Stimulated activated CD8-positive, alpha-beta memory T cell treated with anti-CD3 and anti-CD28 coated beads, Interleukin-2, amount 100 ng/mL, for 48 hours (primary cell): ENCODE results near the gene RBM38.

Source experiments
- DNase-seq, 2 donors: peaks; one replicate each; pipeline ENCODE4 v3.0.0-alpha.2; 2020; ENCODE audit warnings: low read depth in 2 of 2

Gene RBM38

DNA sequence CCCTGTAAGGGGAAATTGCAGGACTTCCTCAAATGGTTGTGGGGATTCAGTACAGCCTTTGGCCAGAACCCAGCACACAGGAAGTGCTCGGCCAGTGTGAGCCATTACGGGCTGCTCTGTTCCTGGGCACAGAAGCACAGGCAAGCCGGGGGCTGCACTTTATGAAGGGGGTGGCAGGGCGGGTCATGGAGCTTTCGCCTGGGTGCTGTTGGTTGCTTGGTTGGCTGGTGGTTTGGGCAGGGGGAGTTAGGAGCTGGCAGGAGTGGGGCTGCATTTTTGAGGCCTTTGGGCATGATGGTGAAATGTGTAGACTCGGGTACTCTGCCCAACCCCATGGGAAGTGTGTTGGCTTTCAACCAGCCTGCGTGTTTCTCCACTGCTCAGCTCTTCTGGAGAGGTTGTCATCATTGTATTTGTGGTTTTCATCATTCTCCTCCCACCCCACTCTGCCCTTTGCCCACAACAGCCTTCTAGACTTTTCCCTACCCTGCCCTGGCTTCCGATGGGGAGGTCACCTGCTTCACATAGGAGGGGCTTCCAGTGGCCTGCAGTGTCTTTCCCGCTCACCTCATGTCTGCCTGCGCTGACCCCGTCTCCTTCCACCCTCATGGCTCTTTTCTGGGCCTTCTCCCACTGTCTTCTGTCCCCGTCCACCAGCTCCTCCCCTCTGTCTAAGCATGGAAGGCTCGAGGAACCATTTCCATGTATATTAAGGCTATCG is 16.1 kb upstream of the RBM38 start:
- no peak for DNase-seq

DNA sequence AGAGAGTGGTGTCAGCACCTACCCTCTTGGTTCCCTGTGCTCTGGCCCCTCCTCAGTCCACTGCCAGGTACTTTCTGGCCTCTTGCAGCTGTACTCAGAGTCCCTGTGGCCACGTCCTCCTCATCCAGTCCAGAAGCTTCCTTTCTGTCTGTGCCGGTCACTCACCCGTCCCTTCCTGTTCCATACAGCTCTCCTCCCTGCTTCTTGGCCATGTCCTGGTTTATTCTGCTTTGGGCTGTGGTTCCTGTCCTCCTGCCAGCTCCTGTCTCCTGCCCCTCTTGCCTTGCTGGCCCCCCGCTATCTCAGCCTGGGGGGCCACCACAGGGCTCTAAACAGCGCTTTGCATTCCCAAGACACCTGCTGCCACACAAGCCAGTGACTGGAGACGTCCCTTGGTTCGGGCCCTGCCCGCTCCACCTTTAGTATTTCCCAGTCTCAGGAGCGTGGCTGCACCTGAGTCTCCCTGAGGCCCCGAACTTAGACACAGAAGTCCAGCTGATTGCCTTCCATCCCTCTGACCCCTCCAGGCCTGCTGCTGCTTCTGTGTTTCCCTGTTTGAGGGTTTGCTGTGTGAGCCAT is 15.5 kb upstream of the RBM38 start:
- DNase-seq, result no peak

DNA sequence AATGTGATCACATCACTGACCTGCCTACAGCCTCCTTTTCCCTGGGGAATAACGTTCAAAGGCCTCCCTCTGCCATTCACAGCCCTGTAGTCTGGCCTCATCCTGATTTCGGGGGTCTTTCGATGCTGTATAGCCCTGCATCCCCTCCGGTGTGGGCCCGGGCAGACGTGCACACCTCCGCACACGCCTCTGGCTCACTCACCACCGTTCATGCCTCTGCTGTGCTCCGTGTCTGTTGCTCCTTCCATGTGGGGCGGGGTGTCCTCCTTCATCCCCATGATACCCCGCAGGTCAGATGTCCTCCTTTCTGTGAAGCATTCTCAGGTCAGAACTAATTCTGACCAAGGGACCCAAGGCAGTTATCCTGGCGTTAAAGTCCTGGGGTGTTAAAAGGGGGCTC is 13.8 kb upstream of the RBM38 start:
- DNase-seq, result no peak

DNA sequence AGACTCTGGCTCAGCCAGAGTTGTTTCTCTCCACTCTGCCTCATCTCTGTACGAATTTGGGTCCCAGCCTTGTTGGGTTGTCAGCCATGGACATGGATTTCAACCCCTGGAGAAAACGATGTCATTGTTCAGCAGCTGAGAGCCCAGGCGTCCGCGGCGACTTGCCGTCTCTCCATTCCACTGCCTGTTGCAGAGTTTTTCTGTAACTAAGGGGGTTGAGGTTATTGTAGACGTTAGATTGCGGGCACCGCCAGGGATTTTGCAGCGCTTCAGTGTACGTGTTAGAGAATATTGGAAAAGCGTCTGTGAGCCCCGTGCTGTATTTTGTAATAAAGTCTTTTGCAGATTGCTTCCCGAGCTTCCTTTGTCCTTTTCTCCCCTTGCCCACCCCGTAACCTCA is 13.1 kb upstream of the RBM38 start:
- no peak for DNase-seq

DNA sequence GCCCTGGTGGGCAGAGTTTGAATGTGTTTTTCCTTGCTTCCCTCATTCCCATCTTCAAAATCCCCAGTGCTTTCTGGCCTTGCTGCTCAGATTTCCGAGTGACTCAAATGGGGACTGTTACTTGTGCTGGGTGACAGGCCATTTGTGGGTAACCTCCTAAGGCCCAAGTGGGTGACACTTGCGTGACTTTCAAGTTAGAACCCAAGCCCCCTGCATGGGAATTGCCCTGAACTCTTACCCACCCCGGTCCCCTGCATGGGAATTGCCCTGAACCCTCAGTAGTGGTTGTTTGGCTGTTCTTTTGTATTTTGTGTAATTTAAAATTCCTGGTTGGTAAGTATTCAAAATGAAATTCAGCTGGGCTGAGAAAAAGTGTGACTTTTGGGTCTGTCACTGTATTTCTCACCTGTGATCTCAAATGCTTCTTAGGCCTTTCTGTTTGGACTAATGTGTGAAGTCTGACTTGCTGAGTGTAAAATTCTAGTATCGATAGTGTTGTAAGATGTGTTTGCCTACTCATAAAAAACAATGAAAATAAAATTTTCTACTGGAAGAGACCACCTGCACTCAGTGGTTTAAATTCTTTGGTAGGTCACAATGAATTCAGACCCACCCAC is 12.4 kb upstream of the RBM38 start:
- no peak for DNase-seq

DNA sequence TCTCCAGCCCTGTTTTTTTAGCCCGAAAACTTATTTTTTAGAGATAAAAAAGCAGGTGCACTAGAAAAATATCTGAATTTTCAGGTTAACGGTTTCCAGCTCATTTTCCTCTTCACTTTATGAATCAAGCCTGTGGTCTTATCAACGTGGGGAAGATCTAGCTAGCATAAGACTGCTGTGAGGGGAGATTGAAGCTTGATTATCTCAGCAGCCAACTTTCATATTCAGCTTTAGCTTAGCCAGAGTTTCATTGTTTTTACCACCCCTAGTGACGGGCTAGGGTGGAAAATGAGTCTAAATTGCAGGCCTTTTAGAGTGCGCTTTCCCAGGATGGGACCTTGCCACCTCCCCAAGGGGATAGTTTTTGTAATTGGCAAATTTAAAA is 11.9 kb upstream of the RBM38 start:
- no peak for DNase-seq

DNA sequence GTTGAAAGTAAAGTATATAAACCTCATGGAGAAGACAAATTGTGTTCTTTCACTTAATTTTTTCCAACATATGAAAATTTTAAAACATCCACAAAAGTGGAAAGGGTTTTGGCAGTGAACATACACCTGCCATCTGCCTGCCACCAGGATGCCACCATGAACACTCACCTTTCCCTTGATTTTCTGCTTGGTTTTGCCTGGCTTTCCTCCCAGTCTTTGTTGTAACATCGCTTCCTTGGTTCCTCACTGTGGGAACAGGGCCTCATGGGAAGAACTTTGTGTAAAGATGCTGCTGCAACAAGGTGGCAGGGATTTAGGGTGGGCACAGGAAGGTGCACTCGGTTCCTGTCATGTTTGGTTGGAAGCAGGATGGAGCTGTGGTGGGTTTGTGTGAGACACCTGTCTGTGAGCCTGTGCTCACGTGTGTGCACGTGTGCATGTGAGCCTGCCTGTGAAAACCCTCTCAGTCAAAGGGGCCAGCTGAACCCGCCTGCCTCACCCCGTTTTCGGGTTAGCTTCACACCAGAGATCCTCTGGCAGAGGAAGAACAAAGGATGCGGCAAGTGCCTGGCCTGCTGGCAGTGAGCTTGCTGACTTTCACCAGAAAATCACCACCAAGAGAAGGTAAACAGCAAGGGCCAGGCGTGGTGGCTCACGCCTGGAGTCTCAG is 11.0 kb upstream of the RBM38 start:
- DNase-seq, result no peak

DNA sequence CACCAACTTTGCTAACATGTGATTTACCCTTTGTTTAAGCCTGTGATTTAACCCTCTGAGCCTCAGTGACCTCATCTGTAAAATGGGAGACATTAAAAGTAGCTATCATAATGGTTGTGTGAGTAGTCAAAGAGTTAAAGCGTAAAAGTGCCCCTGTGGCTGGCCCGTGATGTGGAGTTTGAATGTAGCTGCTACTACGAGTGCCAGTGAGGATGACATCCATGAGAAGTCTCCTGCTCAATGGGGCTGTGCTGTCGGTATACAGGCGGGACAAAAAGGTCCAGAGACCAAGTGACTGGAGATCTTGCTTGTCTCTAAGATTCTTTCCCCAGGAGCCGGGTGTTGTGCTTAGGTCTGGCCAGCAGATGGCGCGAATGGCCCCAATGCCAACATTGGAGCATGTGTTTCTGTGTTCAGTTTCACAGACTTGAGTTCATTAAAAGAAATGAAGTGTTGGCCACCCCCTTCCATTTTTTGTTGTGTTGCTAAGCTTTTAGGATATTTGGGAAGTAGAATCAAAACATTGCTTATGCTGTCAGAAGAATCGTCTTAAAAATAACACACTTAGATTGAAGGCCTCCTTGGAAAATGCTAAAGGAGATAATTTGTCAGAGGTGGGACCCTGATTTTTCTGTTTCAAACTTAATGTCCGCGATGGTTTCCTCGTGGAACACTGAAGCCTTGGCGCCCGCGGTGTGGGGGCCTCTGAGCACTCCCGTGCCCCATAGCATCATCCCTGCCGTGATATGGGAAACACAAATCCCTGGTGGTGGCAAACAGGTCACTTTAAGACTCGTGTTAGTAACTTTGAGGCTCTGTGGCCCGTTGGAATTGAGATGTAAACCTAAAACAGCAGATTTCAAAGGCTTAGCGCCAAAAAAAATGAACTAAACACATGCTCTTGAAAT is 9.3 kb upstream of the RBM38 start:
- peak; percentile 62 to 78 for DNase-seq

DNA sequence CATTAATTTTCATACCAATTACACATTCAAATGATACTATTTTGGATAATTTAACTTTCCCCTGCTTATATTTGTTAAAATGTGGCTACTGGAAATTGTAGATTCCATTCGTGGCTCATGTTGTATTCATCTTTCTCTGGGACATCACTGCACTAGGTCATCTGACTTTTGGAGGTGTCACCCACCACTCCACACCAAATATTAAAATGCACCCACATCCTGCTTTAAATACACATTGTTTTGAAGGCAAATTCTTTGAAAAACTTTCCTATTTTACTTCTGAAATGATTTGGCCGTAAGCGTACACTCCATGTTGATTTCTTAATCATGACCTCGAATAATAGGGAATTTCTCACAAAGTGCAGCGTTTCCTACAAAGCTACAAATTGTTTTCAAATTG is 8.7 kb upstream of the RBM38 start:
- no peak for DNase-seq

DNA sequence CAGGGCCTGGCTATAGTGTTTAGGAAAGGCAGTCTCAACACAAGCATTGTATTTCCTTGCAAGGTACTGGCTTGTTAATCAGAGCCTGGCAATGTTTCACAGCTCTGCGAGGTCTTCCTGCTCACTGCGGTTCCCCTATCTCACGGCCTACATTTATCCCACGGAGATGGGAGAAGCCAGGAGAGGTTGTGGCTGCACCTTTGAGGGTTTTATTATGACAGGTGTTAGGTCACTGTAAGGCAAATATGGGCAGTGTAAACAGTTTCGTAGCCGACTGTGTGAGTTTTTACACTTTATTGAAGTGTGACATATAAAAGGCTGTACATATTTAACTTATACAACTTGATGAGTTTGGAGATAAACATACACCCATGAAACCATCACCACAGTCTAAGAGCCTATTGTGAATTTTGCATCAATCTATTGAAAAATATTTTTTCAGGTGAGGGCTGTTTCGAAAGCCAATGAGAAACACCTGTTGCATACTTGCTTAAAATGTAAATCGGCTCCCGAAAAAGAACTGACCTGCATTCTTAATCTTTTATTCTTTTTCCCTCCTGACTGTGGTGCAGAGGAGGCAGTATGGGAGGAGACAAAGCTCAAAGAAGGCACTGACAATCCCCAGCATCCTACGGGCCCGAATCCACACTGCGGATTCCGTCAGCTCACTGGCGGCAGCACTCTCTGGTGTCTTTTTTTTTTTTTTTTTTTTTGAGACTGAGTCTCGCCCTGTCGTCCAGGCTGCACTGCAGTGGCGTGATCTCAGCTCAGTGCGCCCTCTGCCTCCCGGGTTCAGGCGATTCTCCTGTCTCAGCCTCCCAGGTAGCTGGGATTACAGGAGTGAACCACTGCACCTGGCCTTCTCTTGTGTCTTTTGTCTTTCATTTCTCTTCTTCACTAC is 7.5 kb upstream of the RBM38 start:
- no peak for DNase-seq

DNA sequence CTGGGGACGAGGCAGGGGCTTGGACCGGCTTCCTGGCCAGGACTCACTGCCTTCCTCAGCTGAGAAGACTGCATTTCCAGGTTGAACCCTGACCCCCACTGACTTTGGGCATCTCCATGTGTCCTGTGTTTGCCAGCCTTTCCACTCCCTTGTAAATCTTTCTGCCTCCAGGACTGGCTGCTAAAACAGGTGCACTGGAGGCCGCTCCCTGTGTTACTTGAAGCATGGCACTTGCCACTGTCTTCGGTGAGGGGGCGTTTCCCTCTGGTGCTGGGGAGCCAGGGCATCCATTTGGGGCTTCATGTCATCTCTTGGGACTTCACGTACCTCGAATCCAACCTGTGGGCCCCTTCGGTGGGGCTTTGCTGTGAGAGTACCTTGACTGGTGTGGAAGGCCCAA is 6.7 kb upstream of the RBM38 start:
- no peak for DNase-seq

DNA sequence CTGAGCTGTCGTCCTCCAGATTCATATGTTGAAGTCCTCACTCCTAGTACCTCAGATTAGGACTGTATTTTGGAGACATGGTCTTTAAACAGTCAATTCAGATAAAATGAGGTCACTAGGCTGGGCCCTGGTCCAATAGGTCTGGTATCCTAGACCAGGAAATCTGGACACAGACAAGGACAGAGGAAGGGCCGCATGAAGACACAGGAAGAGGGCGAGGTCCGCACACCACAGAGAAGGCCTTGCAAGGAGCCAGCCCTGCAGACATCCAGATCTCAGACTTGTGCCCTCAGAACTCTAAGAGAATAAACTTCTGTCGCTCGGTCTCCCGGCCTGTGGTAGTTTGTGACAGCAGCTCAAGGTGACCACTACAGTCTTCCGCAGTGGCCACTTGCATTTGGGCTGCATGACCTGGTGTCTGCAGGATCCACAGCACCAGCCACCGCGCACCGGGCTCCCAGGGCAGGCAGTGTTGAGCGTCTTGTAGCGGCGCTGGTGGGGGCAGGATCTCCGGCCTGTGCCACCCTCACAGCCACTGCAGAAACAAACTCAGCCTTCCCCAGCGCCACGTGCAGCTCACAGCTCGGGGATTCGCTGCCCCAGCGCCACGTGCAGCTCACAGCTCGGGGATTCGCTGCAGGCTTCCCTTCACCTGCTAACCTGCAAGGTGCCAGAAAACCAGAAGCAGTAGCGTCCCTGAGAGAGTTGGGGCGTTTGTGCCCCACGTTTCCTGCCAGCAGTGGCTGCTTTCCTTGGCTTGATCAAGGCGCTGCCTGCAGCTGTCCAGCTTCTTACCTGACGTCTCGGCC is 6.0 kb upstream of the RBM38 start:
- no peak for DNase-seq

DNA sequence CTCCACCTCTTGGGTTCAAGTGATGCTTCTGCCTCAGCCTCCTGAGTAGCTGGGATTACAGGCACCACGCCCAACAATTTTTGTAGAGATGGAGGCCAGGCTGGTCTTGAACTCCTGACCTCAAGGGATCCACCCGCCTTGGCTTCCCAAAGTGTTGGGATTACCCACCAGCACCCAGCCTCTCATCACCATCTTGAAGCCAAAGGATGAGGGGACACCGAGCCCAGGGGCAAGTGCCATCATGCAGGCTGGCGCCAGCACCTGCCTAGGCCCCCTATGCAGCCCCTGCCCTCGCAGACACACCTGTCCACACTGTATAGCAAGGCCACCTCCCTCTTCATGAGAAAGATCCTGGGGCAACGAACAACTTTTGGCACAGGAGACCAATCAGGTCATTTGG is 5.3 kb upstream of the RBM38 start:
- no peak for DNase-seq

DNA sequence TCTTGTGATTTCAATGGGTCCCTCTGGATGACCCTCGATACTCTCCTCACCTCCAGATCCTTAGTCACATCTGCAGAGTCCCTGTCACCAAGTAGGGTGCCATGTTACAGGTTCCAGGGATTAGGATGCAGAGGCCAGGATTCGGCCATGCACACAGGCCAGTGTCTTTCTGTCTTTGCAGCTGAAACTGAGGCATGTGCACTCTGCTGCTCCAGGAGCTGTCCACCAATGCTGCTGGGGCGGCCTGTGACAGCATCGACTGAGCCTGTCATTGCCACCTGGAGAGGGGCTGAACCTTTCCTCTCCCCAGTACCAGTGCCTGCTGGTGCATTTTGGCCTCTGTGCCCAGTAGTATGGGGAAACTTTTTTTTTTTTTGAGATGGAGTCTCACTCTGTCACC is 4.4 kb upstream of the RBM38 start:
- DNase-seq, result no peak

DNA sequence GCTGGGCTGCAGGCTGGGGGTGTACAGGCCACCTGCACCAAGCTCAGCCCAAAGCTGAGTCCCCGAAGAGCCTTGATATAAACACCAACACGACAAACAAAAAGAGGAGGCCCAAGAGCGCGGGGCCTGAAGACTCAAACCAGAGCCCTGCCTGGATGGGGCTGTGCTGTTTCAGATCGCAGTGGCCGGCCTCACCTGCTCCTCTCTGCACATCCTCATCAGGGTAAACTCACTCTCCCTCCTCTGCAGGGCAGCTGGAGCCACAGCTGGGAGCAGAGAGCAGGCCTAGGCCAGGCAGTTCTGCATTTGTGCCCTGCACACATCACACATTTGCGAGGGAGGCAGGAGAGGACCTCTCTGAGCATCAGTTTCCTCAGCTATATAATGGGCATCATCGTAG is 3.7 kb upstream of the RBM38 start:
- DNase-seq, result no peak

DNA sequence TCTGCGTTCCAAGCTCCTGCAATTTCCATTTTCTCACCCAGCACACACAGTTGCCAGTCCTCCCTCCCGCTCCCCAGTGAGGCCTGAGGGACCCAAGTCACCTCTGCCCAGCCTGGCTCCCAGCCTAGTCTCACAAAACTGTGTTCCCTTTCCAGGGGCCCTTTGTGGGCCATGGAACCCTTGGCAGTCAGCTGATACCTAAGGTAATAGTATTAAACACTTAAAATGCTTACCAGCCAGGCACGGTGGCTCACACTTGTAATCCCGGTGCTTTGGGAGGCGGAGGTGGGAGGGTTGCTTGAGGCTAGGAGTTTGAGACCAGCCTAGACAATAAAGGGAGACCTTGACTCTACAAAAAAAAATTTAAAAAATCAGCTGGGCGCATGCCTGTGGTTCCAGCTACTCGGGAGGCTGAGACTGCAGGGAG is 3.2 kb upstream of the RBM38 start:
- no peak for DNase-seq

DNA sequence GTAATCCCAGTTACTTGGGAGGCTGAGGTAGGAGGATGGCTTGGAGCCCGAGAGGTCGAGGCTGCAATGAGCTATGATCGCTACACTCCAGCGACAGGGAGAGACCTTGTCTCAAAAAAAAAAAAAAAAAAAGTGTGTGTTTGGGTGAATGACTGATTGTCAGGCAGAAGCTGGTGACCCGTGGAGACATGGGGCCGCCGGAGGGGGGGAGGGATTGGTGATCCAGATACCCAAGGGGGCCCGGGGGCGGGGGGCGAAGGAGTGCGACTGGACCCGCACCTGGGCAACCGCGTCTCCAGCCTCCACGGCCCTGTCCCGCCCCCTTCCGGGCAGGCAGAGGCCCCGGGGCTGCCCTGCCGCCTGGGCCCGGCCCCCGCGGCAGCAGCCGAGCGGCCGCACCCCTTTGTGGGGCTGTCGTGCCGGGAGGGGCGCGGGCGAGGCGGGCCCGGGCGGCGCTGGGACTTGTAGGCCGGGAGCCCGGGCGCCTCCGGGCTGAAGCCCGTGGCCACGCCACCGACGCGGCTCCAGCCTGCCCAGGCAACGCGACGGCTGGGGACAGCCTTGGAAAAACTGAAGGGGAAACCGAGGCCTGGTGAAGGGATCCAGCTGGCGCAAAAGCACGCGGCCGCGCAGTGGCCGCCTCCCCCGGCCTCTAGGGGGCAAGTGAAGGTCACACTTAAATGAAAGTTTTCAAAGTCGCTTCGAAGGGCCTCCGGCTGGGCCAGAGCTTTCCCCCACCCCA is 2.1 kb upstream of the RBM38 start:
- DNase-seq, result no peak

DNA sequence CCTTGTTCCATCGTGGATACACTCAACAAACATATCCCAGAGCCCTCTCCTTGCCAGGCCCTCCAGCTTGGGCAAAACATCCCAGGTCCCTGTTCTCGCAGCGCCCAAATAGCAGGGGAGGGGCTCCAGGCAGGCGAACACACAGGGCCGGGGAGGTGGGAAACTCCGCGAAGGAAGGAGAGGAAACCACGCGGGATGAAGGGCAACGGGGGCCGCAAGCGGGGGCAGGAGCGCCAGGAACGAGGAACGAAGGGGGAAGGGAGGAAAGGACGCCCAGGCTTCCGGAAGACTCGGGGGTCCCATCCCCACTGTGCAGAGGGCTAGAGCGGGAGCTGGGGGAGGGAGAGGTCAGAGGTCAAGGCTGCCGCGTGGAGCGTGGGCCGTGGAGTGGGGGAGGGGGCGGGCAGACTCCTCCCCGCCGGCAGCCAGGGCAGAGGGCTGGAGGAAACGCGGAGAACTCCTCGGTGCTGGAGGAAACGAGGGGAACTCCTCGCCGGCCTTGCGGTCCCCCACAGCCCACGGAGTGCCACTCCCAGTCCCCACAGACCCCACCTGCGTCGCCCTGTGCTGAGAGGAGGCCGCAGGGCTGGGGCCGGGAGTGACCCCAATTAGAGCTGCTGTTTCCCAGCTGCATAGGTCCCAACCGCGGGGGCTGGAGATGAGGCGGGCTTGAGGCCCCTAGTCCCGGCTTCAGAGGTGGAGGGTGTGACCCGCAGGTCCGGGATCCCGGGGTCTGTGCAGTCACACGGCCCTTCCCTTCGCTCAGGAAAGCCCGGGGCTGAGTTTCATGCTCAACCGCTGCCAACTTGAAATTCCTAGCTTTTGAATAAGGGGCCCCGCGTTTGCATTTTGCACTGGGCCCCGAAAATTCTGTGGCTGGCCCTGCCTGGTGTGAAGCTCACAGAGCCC is 1.2 kb upstream of the RBM38 start:
- DNase-seq, result peak; percentile 56 to 62
